Measurements from ENCODE around the gene GALNT7.

The GALNT7 gene

DNA sequence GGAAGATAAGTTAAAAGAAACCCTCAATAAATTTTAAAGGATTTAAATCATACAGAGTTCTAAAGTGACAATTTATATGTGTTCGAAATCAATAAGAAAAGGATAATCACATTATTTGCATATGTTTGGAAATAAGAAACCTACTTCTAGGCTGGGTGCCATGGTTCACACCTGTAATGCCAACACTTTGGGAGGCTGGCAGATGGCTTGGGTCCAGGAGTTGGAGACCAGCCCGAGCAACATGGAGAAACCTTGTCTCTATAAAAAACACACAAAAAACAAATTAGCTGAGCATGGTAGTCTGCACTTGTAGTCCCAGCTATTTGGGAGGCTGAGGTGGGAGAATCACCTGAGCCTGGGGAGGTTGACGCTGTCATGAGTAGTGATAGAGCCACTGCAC, 194.1 kb downstream of the GALNT7 start:
- no peak for DNase-seq (ENCODE audit: low spot score)

DNA sequence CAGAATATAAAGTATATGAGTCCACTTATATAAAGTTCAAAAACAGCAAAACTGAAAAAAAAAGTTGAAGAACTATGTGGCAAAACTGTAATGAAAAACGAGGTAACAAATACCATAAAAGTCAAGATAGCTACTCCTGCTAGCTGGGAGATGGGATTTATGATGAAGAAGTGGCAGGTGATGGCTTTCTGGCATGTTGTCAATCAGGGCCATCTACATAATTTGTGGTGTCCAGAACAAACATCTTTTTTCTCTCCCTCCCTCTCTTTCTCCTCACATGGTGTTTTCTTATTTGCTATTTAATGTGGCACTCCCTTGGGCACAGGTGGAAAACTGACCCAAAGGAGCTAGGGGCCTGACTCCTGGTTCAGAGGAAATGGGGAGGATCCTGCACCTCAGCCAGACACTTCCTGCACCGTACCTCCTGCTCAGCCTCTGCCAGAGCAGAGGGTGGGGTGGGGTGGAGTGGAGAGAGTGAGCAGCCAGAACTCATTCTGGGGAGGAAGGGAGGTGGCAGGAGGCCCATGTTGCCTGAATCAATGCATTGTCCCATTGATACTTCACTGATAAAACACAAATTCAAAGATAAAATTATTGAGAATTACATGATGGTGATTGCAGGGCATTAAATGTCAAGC, 196.9 kb downstream of the GALNT7 start:
- DNase-seq (ENCODE audit: low spot score): no peak
- TF ChIP-seq, protein P1, sequence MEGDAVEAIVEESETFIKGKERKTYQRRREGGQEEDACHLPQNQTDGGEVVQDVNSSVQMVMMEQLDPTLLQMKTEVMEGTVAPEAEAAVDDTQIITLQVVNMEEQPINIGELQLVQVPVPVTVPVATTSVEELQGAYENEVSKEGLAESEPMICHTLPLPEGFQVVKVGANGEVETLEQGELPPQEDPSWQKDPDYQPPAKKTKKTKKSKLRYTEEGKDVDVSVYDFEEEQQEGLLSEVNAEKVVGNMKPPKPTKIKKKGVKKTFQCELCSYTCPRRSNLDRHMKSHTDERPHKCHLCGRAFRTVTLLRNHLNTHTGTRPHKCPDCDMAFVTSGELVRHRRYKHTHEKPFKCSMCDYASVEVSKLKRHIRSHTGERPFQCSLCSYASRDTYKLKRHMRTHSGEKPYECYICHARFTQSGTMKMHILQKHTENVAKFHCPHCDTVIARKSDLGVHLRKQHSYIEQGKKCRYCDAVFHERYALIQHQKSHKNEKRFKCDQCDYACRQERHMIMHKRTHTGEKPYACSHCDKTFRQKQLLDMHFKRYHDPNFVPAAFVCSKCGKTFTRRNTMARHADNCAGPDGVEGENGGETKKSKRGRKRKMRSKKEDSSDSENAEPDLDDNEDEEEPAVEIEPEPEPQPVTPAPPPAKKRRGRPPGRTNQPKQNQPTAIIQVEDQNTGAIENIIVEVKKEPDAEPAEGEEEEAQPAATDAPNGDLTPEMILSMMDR (IDR thresholded peaks at IDR 0.05; ENCODE audit: extremely low read depth, missing control alignments): no peak

More for the DNA sequence above, 194.1 kb downstream of the GALNT7 start:
- TF ChIP-seq, protein P1 (IDR thresholded peaks at IDR 0.05; ENCODE audit: extremely low read depth, missing control alignments): no peak

DNA sequence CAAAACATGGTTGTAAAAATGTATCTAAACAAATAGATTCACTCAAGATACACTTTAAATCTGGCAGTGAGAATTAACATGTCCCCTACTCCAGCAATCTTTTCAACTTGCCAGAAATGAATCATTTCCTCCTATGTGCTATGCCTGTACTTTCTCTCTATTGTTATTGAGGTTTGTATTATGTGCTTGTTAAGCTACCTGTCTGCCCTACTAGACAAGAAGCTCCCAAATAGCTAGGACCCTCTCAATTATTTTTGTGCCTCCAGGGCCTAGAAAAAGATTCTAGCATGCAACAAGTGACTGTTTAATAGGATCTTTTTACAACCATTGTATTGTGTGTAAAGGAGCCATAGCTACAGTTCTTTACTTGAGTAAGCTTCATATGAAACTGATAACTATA, 198.7 kb downstream of the GALNT7 start:
- TF ChIP-seq, protein P1 (IDR thresholded peaks at IDR 0.05; ENCODE audit: extremely low read depth, missing control alignments): no peak
- peak; percentile 32 for DNase-seq (ENCODE audit: low spot score)

DNA sequence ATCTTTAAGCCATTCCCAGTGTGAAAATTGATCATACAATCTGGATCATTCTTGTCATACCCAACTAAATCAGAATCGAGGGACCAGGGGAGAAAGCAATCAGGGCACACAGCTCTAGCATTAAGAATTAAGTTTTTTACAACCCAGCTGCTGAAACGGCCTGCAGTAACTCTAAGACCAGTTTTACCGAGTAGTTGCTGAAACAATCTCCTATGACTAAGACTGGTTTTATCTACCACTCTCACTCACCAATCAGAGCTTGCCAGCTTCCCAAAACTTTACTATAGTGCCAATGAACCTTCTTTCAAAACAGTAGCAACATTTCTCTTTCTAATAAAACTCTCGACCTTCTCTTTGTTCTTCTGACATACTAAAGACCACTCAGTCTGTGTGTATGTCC, 199.3 kb downstream of the GALNT7 start:
- DNase-seq (ENCODE audit: low spot score): no peak
- TF ChIP-seq, protein P1 (IDR thresholded peaks at IDR 0.05; ENCODE audit: extremely low read depth, missing control alignments): no peak

DNA sequence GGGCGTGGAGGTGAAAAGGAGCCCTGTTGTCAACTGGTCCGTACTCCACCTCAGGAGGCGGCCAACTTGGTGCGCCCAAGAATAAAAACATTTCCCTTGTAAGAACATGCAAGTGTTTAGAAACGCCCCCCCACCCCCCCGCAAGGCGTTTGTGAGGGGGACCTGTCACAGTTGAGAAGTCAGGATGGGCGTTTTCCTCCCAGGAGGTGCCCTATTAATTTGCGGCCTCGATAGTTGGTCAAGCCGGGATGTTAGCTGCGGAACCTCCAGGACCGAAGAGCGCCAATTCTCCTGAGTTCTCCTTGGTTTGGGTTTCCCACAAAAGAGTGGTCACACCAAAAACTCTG, 201.5 kb downstream of the GALNT7 start:
- DNase-seq (ENCODE audit: low spot score): peak; percentile 29
- TF ChIP-seq, protein P1 (IDR thresholded peaks at IDR 0.05; ENCODE audit: extremely low read depth, missing control alignments): no peak

DNA sequence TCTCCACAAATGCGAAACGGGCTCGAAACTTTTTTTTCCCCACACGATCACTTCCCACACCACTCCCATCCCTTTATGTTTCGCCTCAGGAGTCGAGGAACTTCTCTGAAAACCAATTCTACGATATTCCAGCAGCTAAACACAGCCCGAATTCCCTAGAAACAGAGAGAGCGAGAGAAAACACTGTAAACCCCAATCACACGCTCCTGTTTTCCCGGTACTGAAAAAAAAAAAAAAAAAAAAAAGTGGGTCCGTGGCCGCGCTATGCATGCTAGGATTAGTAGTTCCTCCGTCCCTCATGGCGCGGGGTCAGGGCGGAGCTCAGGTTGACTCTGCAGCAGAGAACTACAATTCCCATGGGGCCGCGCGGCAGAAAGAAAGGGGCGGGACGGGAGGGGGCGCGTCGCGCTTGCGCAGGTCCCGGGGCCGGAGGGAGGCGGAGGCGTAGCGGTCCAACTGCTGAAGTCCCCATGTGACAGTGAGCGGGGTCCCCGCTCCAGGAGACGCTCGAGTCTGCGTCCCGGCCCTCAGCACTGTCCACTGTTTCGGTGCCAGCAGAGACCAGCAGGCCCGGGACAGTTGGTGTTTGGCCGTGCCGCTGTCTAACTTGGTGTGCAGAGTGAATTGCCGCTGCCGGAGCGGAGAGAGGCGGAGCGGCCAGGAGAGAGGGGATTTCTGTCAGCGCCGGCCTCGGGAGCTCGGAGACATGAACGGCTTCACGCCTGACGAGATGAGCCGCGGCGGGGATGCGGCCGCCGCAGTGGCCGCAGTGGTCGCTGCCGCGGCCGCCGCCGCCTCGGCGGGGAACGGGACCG, 202.1 kb downstream of the GALNT7 start, which contains the start of gene SAP30:
SAP30 (plus strand) TSS at position 478 of the 815 bp plus-strand sequence; CDS start at position 707, 229 bp downstream.
- TF ChIP-seq, protein P1 (IDR thresholded peaks at IDR 0.05; ENCODE audit: extremely low read depth, missing control alignments): no peak
- DNase-seq (ENCODE audit: low spot score): peak; percentile 96
